Measurements from ENCODE around the gene PCSK2. TPM values are rescaled to one million over a fixed set of nuclear protein-coding genes. Genes with fewer than 3 reads are reported as not detected.

The PCSK2 gene
- total RNA-seq, 1 donor from 2014 or later: 1.0 TPM

DNA sequence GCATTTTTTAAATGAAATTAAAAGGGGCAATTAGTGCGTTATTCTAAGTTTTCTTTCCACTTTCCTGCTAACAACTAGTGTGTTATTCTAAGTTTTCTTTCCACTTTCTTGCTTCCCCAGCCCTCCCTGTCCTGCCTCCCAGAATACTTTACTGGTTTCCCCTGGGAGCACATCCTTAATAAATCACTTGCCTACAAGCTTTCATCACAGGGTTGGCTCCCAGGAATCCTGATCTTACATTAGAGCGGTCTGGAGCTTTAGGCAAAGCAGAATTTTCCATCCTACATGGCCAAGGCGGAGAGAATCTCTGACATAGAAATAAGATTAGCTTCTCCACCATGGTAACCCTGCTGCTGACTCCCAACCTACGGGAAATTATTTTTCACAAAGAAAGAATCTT, 154.0 kb downstream of the PCSK2 start:
- Mint-ChIP-seq H3K27ac (ENCODE audit: unreplicated experiment) (no peak overlapping the region), H3K4me1 (ENCODE audit: unreplicated experiment) (no peaks in the 10 kb centered on the region), H3K27me3 (ENCODE audit: unreplicated experiment) (no peaks in the 10 kb centered on the region), H3K36me3 (ENCODE audit: low read depth, unreplicated experiment) (no peaks in the 10 kb centered on the region), H3K4me3 (ENCODE audit: unreplicated experiment) (no peak overlapping the region), H3K9me3 (ENCODE audit: unreplicated experiment) (no peaks in the 10 kb centered on the region)
- TF ChIP-seq, protein P1, sequence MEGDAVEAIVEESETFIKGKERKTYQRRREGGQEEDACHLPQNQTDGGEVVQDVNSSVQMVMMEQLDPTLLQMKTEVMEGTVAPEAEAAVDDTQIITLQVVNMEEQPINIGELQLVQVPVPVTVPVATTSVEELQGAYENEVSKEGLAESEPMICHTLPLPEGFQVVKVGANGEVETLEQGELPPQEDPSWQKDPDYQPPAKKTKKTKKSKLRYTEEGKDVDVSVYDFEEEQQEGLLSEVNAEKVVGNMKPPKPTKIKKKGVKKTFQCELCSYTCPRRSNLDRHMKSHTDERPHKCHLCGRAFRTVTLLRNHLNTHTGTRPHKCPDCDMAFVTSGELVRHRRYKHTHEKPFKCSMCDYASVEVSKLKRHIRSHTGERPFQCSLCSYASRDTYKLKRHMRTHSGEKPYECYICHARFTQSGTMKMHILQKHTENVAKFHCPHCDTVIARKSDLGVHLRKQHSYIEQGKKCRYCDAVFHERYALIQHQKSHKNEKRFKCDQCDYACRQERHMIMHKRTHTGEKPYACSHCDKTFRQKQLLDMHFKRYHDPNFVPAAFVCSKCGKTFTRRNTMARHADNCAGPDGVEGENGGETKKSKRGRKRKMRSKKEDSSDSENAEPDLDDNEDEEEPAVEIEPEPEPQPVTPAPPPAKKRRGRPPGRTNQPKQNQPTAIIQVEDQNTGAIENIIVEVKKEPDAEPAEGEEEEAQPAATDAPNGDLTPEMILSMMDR (IDR thresholded peaks at IDR 0.05; ENCODE audit: unreplicated experiment): no peak
- DNase-seq (ENCODE audit: low spot score): no peak

GRCh38 chr20:17381724-17382123, 154.9 kb downstream of the PCSK2 start:
- H3K4me3 Mint-ChIP-seq (ENCODE audit: unreplicated experiment): no peak overlapping the region
- H3K4me1 Mint-ChIP-seq (ENCODE audit: unreplicated experiment): no peaks in the 10 kb centered on the region
- H3K9me3 Mint-ChIP-seq (ENCODE audit: unreplicated experiment): no peaks in the 10 kb centered on the region
- no peaks in the 10 kb centered on the region for H3K36me3 Mint-ChIP-seq (ENCODE audit: low read depth, unreplicated experiment)
- no peaks in the 10 kb centered on the region for H3K27me3 Mint-ChIP-seq (ENCODE audit: unreplicated experiment)
- H3K27ac Mint-ChIP-seq (ENCODE audit: unreplicated experiment): no peak overlapping the region
- no peak for DNase-seq (ENCODE audit: low spot score)
- TF ChIP-seq, protein P1 (IDR thresholded peaks at IDR 0.05; ENCODE audit: unreplicated experiment): no peak

DNA sequence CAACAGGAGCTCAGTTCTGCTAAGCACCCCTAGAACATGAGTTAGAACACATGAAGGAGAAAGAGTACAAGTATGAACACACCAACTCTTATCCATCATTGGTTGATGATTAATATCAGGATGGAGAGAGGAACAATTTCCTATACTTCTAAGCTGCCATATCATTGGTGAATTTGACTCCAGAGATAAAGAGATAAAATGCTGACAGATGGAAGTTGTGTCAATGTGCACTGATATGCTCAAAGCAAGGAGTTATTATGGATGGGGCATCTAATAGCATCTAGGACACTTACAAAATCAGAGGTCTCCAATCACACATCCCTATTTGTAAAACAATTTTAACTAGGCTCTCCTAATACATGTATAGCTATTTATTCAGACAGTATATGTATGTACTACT, 159.0 kb downstream of the PCSK2 start:
- no peak for DNase-seq (ENCODE audit: low spot score)
- no peaks in the 10 kb centered on the region for H3K9me3 Mint-ChIP-seq (ENCODE audit: unreplicated experiment)
- H3K36me3 Mint-ChIP-seq (ENCODE audit: low read depth, unreplicated experiment): no peaks in the 10 kb centered on the region
- no peak overlapping the region for H3K4me3 Mint-ChIP-seq (ENCODE audit: unreplicated experiment)
- H3K27ac Mint-ChIP-seq (ENCODE audit: unreplicated experiment): no peak overlapping the region
- TF ChIP-seq, protein P1 (IDR thresholded peaks at IDR 0.05; ENCODE audit: unreplicated experiment): no peak
- H3K27me3 Mint-ChIP-seq (ENCODE audit: unreplicated experiment): no peaks in the 10 kb centered on the region
- no peaks in the 10 kb centered on the region for H3K4me1 Mint-ChIP-seq (ENCODE audit: unreplicated experiment)

GRCh38 chr20:17390655-17391054, 163.8 kb downstream of the PCSK2 start:
- Mint-ChIP-seq H3K4me3 (ENCODE audit: unreplicated experiment) (no peak overlapping the region), H3K9me3 (ENCODE audit: unreplicated experiment) (no peaks in the 10 kb centered on the region), H3K27me3 (ENCODE audit: unreplicated experiment) (no peaks in the 10 kb centered on the region), H3K36me3 (ENCODE audit: low read depth, unreplicated experiment) (no peaks in the 10 kb centered on the region), H3K4me1 (ENCODE audit: unreplicated experiment) (no peaks in the 10 kb centered on the region), H3K27ac (ENCODE audit: unreplicated experiment) (no peak overlapping the region)
- TF ChIP-seq, protein P1 (IDR thresholded peaks at IDR 0.05; ENCODE audit: unreplicated experiment): no peak
- no peak for DNase-seq (ENCODE audit: low spot score)

- H3K9me3 Mint-ChIP-seq (ENCODE audit: unreplicated experiment): no peaks in the 10 kb centered on the region
- no peaks in the 10 kb centered on the region for H3K27me3 Mint-ChIP-seq (ENCODE audit: unreplicated experiment)
- H3K36me3 Mint-ChIP-seq (ENCODE audit: low read depth, unreplicated experiment): no peaks in the 10 kb centered on the region
- no peak for DNase-seq (ENCODE audit: low spot score)
- no peak overlapping the region for H3K27ac Mint-ChIP-seq (ENCODE audit: unreplicated experiment)
- TF ChIP-seq, protein P1 (IDR thresholded peaks at IDR 0.05; ENCODE audit: unreplicated experiment): no peak
- no peaks in the 10 kb centered on the region for H3K4me1 Mint-ChIP-seq (ENCODE audit: unreplicated experiment)
- no peak overlapping the region for H3K4me3 Mint-ChIP-seq (ENCODE audit: unreplicated experiment)
Measured at GRCh38 chr20:17391127-17391771, 164.4 kb downstream of the PCSK2 start.
